Breast epithelium (tissue), 3 donors: ENCODE results near the gene RAP1GAP2.

Source experiments
- CTCF ChIP-seq, 3 donors: fragments of 450-650 bp; IDR thresholded peaks; one replicate each; pipeline ENCODE4 v1.5.1; 2016 to 2017; ENCODE audit warnings: antibody characterized with exemption in 3 of 3, mild to moderate bottlenecking in 3 of 3, moderate library complexity in 3 of 3
- POLR2A ChIP-seq: fragments of 450-650 bp; IDR thresholded peaks from one replicate; pipeline ENCODE4 v1.6.1; 2016; ENCODE audit warnings: antibody characterized with exemption, mild to moderate bottlenecking, moderate library complexity

- TF ChIP-seq CTCF (IDR thresholded peaks at IDR 0.05) (no peak), POLR2A (no peak)
Observed at GRCh38 chr17:2770129-2770528, 26.1 kb upstream of the RAP1GAP2 start.
